GM12892 (cell line): ENCODE data around the gene POLN.

Source experiments
- DNase-seq: peaks from one replicate; pipeline ENCODE4 v3.0.0; 2011; ENCODE audit not compliant: insufficient read length
- FAIRE-seq: peaks from 2 replicates; lab custom pipeline; 2011; peaks lifted over from hg19 to GRCh38; lab: Jason Lieb, UNC
- POLR2A ChIP-seq: IDR thresholded peaks from 2 replicates; pipeline ENCODE4 v1.6.1; 2011; ENCODE audit warnings: low read depth, low read length, control low read depth
- POLR2AphosphoS5 ChIP-seq: IDR thresholded peaks from 2 replicates; pipeline ENCODE4 v1.6.1; 2011; ENCODE audit warnings: low read depth, low read length, control low read depth
- TAF1 ChIP-seq: IDR thresholded peaks from 2 replicates; pipeline ENCODE4 v1.6.1; 2011; ENCODE audit warnings: low read depth, mild to moderate bottlenecking, control low read depth, low read length, borderline replicate concordance

Gene POLN

GRCh38 chr4:2259541-2260343 is 17.8 kb upstream of the POLN start:
- FAIRE-seq (no peak), DNase-seq (no peak)
- TF ChIP-seq POLR2AphosphoS5, result no peak
- TF ChIP-seq TAF1, result no peak
- TF ChIP-seq POLR2A, result no peak

GRCh38 chr4:2259036-2259540 is 17.2 kb upstream of the POLN start:
- FAIRE-seq (no peak), DNase-seq (no peak)
- TF ChIP-seq TAF1, result no peak
- no peak for TF ChIP-seq POLR2AphosphoS5
- no peak for TF ChIP-seq POLR2A

DNA sequence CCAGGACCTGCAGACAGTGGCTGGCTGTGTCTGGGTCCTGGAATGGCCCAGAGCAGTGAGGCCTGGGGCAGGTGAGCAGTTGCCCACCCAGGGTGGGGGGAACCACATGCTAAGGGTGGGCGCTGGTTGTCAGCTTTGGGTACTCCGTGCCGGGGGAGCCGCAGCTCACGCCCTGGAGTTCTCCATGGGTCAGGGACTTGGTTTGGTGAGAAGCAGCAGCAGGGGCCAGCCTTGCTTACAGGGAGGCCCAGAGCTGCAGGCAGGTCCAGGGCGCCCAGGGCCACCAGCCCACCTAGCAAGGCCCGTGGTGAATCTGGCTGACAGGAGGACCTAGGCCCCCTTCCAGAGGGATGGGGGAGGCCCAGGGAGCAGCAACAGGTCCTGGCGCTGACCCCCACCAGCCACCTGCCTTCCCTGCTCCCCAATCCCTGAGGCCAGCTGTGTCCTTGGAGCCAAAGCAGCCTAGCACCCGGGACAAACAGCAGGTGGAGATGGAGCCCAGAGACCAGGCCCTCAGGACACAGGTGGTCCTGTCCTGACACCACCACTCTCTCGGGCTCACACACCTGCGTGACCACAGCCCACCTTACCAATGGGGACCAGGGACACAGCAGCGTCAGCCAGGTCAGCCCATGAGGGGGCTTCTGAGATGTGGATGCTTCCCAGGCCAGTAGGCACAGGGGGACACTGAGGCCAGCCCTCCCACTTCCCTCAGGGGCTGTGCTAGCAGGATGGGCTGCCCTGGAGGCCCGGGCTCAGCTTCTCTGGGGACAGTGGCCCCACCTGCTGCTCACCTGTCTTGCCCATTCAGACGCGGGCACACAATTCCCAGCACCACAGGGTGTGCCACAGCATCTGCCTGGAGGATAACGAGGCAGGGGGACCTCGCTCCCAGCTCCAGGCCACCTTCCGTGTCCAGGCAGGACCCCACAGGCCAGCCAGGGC is 16.4 kb upstream of the POLN start:
- no peak for FAIRE-seq
- peak; percentile 7 for DNase-seq
- TF ChIP-seq TAF1 (no peak), POLR2A (no peak), POLR2AphosphoS5 (no peak)

DNA sequence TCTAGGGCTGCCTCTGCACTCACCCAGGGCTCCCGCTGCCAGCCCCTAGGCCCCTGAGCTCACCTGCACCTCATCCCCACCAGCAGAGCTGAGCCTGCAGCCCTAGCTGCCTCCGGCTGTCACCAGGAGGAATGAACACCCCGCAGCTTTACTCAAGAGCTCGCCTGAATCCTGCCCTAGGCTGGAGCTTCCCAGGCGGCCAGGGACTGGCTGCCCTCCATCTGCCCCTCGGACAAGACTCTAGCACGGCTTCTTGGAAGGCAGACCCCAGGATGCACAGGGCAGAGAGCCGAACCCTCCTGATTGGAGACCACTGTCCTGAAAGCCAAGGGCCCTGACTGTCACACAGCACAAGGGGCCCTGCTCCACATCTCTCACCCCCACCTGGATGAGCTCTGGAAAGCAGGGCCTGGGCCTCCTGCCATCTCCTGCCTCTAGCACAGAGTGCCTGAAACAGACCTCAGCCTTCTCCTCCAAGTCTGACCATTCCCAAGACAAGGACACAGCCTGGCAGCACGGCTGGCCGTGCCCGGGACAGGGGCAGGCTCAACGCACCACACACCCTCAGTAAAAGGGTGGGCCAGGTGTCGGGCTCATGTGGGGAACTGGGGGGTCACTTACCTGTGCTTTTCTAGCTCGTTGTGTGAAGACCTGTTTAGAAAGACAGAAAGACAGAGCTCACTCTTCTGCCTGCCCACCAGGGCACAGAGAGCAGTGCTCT is 15.6 kb upstream of the POLN start:
- FAIRE-seq (no peak), DNase-seq (peak; percentile 1)
- TF ChIP-seq POLR2AphosphoS5, result no peak
- TF ChIP-seq TAF1, result no peak
- no peak for TF ChIP-seq POLR2A

DNA sequence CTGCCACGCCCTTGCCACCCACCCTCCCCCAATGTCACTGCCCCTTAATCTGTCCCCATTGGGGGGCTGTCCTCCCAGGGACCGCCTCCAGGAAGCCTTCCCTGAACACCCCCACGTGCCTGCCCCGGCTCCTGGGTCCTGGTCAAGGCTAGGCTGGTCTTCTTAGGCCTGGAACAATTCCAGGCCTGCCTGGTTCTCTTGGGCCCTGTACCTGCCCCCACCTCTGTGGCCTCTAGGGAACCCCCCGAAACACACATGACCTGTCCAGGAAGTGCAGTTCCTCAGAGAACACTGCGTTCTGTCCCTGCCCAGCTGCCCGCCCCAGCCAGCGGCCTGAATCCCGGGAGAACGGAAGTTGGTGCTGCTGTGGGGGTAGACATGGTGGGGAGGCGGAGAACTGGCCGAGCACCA is 14.9 kb upstream of the POLN start:
- FAIRE-seq (no peak), DNase-seq (peak; percentile 9)
- no peak for TF ChIP-seq POLR2AphosphoS5
- no peak for TF ChIP-seq TAF1
- TF ChIP-seq POLR2A, result no peak

GRCh38 chr4:2256156-2256731 is 14.3 kb upstream of the POLN start:
- DNase-seq (peak; percentile 3), FAIRE-seq (no peak)
- TF ChIP-seq POLR2A, result no peak
- no peak for TF ChIP-seq TAF1
- TF ChIP-seq POLR2AphosphoS5, result no peak

DNA sequence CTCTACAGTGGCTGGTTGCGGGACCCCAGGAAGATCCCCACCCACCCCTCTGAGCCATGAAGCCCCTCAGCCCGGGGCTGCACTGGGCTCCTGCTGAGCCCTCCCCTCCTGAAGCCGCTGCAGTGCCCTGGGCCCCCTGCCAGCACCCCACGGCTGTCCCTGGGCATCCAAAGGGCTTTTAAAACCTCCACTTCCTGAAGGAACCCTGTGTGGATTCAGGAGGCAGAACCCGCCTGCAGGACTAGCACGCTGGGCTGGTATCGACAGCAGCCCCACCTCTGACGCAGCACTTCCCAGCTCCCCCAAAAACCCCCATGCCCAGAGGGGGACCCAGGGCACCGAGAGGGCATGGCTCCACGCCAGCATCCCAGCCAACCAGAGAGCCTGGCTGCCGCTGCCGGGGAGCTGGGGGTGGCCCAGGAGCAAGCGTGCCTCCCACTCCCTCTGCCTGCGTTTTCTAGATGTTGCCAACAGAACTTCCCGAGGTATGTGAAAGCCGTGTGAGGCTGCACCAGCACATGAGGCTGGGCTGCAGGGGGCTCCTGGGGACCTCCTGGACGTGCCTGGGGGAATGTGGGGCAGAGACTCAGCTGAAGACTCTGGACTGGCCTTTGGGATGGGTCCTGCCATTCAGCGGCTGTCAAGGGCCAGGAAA is 13.7 kb upstream of the POLN start:
- peak; percentile 11 for DNase-seq
- FAIRE-seq, result no peak
- no peak for TF ChIP-seq TAF1
- TF ChIP-seq POLR2AphosphoS5, result no peak
- no peak for TF ChIP-seq POLR2A

- DNase-seq (no peak), FAIRE-seq (no peak)
- no peak for TF ChIP-seq TAF1
- no peak for TF ChIP-seq POLR2AphosphoS5
- TF ChIP-seq POLR2A, result no peak
Measured at GRCh38 chr4:2254665-2255500, 13.0 kb upstream of the POLN start.

- TF ChIP-seq TAF1 (no peak), POLR2A (no peak), POLR2AphosphoS5 (no peak)
- DNase-seq (peak; percentile 10), FAIRE-seq (no peak)
Measured at GRCh38 chr4:2253160-2254084, 11.5 kb upstream of the POLN start.
